Measurements from ENCODE around the gene EDC3.
"Not testable (repeated sequence)": the region's sequence is repeated elsewhere in the genome, so short reads cannot be mapped to it uniquely, and the experiment has no call there.

The EDC3 gene

GRCh38 chr15:74709011-74709410, 13.2 kb upstream of the EDC3 start:
- no peak for DNase-seq

DNA sequence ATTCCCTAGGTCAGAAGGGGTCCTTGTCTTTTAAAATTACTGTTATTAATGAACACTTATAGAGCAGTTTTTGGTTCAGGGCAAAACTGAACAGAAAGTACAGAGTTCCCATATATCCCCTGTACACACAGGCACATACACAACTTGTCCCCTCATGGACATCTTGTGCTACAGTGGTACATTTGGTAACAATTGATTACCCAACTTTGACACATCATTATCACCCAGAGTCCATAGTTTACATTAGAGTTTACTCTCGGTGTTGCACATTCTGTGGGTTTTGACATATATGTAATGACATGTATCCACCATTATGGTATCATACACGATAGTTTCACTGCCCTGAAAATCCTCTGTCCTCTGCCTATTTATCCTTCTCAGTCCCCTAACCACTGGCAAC, 984 bp upstream of the EDC3 start:
- no peak for DNase-seq

DNA sequence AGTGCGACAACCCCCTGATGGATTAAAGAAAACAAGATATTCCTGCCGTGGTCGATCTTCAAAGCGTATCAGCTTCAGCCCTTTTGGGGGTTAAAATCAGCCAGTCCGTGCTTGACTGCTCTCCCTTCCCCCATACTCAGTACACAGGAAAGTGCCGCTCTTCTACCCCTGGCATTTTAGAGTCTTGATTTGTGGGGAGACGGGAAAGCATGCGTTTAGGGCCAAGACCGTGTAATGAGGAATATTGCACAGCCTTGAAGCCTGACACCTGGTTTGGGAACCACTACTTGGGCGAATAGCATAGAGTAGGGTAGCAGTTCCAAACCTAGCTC, 540 bp upstream of the EDC3 start:
- DNase-seq: no peak

DNA sequence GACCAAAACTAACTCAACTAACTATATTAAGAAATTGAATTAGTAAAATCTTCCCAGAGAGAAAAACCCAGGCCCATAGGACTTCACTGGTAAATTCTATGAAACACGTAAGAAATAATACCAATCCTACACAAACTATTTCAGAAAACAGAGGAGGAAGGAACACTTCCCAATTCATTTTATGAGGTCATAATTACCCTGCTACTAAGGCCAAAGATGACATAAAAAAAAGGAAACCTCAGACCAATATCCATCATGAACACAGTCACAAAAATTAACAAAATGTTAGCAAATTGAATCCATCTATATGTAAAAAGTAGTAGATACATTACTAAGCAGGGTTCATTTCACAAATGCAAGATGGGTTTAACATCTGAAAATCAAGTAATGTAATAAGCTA, 3.5 kb downstream of the EDC3 start:
- DNase-seq: no peak

- no peak for DNase-seq
These were observed 12.1 kb downstream of the EDC3 start for GRCh38 chr15:74683758-74684157.

DNA sequence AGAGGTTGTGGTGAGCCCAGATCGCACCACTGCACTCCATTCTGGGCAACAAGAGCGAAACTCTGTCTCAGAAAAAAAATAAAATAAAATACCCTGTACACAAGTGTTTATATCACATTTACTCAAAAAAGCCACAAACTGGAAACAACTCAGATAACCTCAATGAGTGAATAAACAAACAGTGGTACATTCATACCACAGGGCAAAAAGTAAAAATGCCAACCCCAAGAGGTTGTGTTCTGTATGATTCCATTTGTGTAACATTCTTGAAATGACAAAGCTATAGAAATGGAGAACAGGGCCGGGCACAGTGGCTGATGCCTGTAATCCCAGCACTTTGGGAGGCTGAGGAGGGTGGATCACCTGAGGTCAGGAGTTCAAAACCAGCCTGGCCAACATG, 12.9 kb downstream of the EDC3 start:
- DNase-seq: no peak

DNA sequence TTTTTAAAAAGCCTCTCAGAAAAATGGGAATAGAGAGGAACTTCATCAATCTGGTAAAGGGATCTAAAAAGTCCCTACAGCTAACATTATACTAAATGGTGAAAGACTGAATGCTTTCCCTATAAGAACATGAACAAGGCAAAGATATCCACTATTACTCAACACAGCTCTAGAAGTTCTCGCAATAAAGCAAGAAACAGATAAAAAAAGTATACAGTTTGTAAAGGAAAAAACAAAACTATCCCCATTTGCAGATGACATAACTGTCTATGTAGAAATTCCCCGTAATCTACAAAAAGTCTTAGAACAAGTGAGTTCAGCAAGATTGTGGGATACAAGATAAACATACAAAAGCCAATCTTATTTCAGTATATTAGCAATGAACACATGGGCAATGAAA, 15.4 kb downstream of the EDC3 start:
- no peak for DNase-seq

GRCh38 chr15:74676801-74677200, 19.0 kb downstream of the EDC3 start:
- DNase-seq: no peak

DNA sequence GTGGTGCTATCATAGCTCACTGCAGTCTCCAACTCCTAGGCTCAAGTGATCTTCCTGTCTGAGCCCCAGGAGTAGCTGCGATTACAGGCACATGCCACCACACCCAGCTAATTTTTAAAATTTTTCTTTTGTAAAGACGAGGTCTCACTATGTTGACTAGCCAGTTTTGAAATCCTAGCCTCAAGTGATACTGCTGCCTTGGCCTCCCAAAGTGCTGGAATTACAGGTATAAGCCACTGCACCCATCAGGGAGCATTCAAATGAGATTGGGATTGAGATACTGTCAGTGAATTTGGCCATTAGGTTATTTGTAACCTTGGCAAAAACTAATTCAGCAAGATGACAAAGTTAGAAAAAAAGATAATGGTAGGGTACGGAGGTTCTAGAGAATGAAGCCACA, 21.7 kb downstream of the EDC3 start:
- no peak for DNase-seq

- DNase-seq: no peak
These were observed 26.2 kb downstream of the EDC3 start for GRCh38 chr15:74669627-74670026.

- DNase-seq: no peak
These were observed 27.8 kb downstream of the EDC3 start for GRCh38 chr15:74667975-74668374.

- DNase-seq: no peak
These were observed 31.2 kb downstream of the EDC3 start for GRCh38 chr15:74664670-74665069.

DNA sequence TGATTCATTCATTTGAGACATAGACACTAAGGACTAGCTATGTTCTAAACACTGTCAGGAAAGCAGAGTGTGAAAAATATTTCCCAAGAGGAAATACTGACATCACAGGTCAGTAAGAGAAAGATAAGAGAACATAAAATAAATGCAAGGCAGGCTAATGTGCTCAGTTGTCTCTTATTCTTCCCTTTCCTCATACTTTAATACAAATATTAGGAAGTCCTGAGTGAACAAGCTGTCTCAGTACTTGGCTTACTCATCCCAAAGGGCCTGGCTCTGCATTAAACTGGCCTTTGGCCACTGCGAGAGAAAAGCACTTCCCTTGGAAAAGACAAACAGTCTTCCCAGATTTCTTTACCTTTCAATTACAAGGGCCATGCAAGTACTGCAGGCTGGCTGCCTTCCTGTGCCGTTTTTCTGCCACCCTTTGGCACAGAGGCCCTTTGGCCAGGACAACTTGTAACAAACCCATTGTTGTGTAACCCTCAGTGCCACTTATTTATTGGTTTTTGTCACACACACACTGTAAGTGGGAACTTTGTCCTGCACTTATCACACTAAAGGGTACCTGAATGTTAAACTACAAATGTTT, 31.7 kb downstream of the EDC3 start:
- no peak for DNase-seq

- DNase-seq: no peak
These were observed 32.4 kb downstream of the EDC3 start for GRCh38 chr15:74663303-74664027.

DNA sequence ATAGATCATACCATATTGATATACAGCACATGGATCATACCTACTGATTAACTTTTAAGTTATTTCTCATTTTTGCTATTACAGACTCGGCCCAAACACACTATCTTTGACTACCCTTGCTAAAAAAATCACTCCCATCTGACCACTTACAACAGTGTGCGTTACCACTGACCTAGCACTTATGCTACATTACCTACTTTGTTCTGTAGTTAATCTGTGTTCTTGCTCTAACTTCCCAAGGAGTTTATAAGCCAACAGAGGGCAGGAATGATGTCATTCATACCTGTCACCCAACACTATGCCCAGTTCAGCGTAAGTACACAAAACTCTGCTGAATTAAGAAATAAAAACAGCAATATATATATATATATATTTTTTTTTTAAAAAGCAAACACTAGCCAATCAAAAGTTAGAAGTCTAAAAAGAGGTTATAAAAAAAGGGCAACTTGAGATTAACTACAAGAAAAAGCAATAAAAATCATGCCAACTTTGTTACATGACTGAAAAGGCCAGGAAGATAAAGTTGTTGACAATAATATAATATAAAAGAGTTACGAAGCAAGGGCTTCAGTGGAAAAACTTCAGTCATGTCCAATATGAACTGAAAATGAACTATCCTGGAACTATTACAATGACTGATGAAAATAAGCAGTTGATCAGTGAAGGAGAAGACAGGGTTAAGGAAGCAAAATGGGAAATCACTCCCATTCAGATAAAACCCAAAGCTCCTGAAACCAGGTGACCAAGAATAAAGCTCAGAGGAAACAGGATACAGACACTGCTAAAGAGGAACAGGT, 33.6 kb downstream of the EDC3 start:
- DNase-seq: no peak

DNA sequence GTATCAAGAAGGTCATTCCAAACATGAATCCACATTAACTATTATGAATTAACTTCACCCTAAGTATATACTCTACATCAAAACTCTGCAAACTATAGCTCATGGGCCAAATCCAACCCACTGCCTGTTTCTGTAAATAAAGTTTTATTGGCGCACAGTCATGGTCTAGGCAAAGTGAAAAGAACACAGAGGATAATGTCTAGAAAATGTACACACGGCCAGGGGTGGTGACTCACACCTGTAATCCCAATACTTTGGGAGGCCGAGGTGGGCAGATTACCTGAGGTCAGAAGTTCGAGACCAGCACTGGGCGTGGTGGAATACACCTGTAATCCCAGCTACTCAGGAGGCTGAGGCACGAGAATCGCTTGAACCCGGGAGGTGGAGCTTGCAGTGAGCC, 34.5 kb downstream of the EDC3 start:
- not testable (repeated sequence) for DNase-seq

DNA sequence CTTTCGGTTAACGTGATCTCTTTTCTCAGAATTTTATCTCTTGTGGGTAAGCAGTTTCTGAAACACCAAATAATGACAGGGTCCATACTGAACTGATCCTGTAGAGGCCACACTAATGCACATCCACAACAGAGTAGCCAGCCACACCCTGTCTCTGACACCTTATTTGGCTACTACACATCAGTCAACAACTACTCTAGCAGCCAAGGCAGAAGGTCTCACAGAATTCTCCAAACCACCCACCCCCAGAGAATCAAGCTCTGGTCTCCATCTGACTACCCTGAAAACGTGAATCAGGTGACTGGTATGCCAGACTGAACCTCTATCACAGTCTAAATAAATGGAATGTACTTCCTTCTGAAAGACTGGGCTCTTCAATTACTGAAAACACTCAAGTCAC, 38.0 kb downstream of the EDC3 start:
- no peak for DNase-seq

DNA sequence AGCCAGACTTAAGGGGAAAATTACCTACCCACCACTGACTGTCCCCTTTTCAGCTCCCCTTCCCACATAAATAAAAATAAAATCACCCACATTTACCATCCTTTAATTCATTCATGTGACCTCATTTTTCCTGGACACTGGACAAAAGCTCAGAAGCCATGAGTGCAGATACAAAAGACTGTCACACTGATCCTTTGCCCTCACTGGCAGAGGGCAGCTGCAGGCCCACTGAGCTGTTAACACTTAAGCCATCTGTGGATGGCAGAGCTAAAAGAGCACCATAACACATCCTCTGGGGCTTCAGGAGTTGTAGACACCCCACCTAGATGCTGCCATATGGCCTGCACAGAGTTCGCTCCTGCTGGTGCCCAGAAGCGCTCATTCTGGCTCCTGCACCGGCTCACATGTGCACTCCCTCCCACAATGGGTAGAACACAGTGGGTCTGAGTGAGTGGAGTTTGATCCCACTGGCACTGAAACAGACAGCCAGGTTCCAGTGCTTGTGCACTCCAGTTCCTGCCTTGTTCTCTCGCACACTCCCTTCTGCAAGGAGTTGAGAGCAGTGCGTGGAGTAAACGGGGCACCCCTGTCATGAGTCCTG, 38.8 kb downstream of the EDC3 start:
- DNase-seq: no peak

DNA sequence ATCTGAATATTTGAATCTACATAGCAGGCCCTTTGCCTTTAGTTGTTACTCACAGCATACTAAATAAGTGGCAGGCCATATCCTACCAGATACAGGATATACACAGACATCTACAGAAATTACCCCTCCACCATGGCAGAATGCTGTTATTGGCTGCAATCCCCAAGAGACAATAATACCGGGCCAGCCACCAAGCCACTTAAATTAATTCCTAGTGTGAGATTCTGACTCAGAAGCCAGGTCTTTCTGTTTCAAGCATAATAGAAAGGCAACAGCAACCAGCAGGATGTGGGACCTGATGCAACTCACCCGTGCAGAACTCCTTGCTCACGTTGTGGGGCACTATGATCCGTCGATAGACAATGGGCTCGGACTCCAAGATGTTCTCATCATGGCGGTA, 40.4 kb downstream of the EDC3 start:
- no peak for DNase-seq

DNA sequence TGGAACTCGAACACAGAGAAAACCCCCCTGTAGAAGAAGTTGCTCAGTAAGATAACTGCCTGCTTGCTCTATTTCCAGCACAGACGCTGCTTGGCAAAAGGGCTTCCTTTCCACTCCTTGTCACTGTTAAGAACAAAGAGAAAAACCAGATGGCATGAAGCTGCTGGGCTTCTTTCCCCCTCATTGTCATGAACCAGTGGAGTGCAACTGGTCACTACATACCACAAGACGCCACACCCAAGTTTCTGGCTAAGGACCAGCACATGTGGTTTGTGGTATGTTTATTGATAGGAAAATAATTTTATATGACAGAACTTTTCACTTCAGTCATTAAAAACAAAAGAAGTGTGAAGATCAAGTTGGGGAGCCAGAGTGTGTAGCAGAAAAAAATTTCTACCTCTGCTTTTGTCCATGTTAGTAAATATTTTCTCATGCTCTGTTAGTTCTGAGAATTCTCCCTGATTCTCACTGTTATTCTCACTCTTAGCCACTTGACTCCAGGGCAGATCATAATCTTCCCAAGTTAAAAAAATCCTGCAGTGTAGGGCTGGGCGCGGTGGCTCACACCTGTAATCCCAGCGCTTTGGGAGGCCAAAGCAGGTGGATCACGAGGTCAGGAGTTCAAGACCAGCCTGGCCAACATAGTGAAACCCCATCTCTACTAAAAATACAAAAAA, 42.3 kb downstream of the EDC3 start:
- DNase-seq: no peak

GRCh38 chr15:74651242-74651741, 44.5 kb downstream of the EDC3 start:
- no peak for DNase-seq

- no peak for DNase-seq
These were observed 47.6 kb downstream of the EDC3 start for GRCh38 chr15:74648051-74648842.

All from activated CD4-positive, alpha-beta T cell treated with anti-CD3 and anti-CD28 coated beads for 4 hours (primary cell).